Measurements from ENCODE around the gene TM2D3. TPM values are rescaled to one million over a fixed set of nuclear protein-coding genes. Genes with fewer than 3 reads are reported as not detected.

TM2D3 gene
- polyA plus RNA-seq, 3 donors, result 20.0 to 38.2 (median 37.1) TPM

GRCh38 chr15:101613130-101614000 is 38.8 kb downstream of the TM2D3 start:
- no peak overlapping the region for H3K27ac ChIP-seq (ENCODE audit: low read depth, low read length)
- 47 to 53% (median 49%) methylated on average over 20 of the region's 20 CpGs for WGBS, 3 donors

GRCh38 chr15:101612676-101613075 is 39.5 kb downstream of the TM2D3 start:
- H3K27ac ChIP-seq (ENCODE audit: low read depth, low read length), result no peak overlapping the region
- 80 to 91% (median 89%) methylated on average over 11 of the region's 11 CpGs for WGBS, 3 donors

GRCh38 chr15:101611580-101612299 is 40.4 kb downstream of the TM2D3 start:
- H3K27ac ChIP-seq (ENCODE audit: low read depth, low read length), result no peak overlapping the region
- WGBS, 3 donors, result 86 to 94% (median 92%) methylated on average over 10 of the region's 10 CpGs

- no peak overlapping the region for H3K27ac ChIP-seq (ENCODE audit: low read depth, low read length)
- 87 to 94% (median 92%) methylated on average over 15 of the region's 15 CpGs for WGBS, 3 donors
These were observed 41.2 kb downstream of the TM2D3 start for GRCh38 chr15:101611007-101611406.

- 93 to 96% (median 94%) methylated on average over 7 to 8 of the region's 8 CpGs for WGBS, 3 donors
- H3K27ac ChIP-seq (ENCODE audit: low read depth, low read length), result no peak overlapping the region
These were observed 41.6 kb downstream of the TM2D3 start for GRCh38 chr15:101610611-101611000.

GRCh38 chr15:101609742-101610610 is 42.2 kb downstream of the TM2D3 start:
- WGBS, 3 donors, result 86 to 92% (median 91%) methylated on average over 23 of the region's 23 CpGs
- no peak overlapping the region for H3K27ac ChIP-seq (ENCODE audit: low read depth, low read length)

- no peak overlapping the region for H3K27ac ChIP-seq (ENCODE audit: low read depth, low read length)
- 69 to 80% (median 72%) methylated on average over 9 of the region's 9 CpGs for WGBS, 3 donors
These were observed 44.0 kb downstream of the TM2D3 start for GRCh38 chr15:101608201-101608600.

- H3K27ac ChIP-seq (ENCODE audit: low read depth, low read length), result no peak overlapping the region
- 70 to 88% (median 75%) methylated on average over 2 of the region's 2 CpGs for WGBS, 3 donors
These were observed 45.1 kb downstream of the TM2D3 start for GRCh38 chr15:101607108-101607507.

GRCh38 chr15:101604124-101604874 is 47.9 kb downstream of the TM2D3 start:
- no peak overlapping the region for H3K27ac ChIP-seq (ENCODE audit: low read depth, low read length)
- 87 to 94% (median 91%) methylated on average over 4 of the region's 4 CpGs for WGBS, 3 donors

GRCh38 chr15:101602801-101603200 is 49.4 kb downstream of the TM2D3 start:
- no peak overlapping the region for H3K27ac ChIP-seq (ENCODE audit: low read depth, low read length)
- 68 to 94% (median 89%) methylated on average over 6 of the region's 6 CpGs for WGBS, 3 donors

GRCh38 chr15:101600035-101600434 is 52.1 kb downstream of the TM2D3 start:
- 31 to 39% (median 37%) methylated on average over 4 of the region's 4 CpGs for WGBS, 3 donors
- H3K27ac ChIP-seq (ENCODE audit: low read depth, low read length), result no peak overlapping the region

GRCh38 chr15:101599091-101599490 is 53.1 kb downstream of the TM2D3 start:
- WGBS, 3 donors, result 57 to 74% (median 63%) methylated on average over 3 of the region's 3 CpGs
- H3K27ac ChIP-seq (ENCODE audit: low read depth, low read length), result no peak overlapping the region

GRCh38 chr15:101597360-101597928 is 54.7 kb downstream of the TM2D3 start:
- 65 to 77% (median 70%) methylated on average over 6 of the region's 6 CpGs for WGBS, 3 donors
- no peak overlapping the region for H3K27ac ChIP-seq (ENCODE audit: low read depth, low read length)

- H3K27ac ChIP-seq (ENCODE audit: low read depth, low read length), result no peak overlapping the region
- 95 to 97% (median 95%) methylated on average over 1 of the region's 1 CpG for WGBS, 3 donors
These were observed 55.5 kb downstream of the TM2D3 start for GRCh38 chr15:101596633-101597032.

Measured in adipose tissue (tissue), 3 donors.